HAP-1 (cell line): ENCODE data around the gene HLA-DRB1.
"Not testable (repeated sequence)": the region's sequence is repeated elsewhere in the genome, so short reads cannot be mapped to it uniquely, and the experiment has no call there.

Experiments used
- DNase-seq, 2 experiments: peaks; one replicate each; pipeline ENCODE4 v3.0.0-alpha.2; 2016 to 2020; ENCODE audit warnings: low spot score in 2 of 2
- H3K27me3 ChIP-seq: fragments of 250-450 bp; sonication (Bioruptor Pico); 2 replicates; pipeline ENCODE4 v1.5.1; 2020; ENCODE audit warnings: low read depth, mild to moderate bottlenecking, moderate library complexity
- H3K36me3 ChIP-seq: fragments of 250-450 bp; sonication (Bioruptor Pico); replicated peaks from 2 replicates; pipeline ENCODE4 v1.5.1; 2020; ENCODE audit warnings: mild to moderate bottlenecking
- H3K4me1 ChIP-seq: fragments of 250-450 bp; sonication (Bioruptor Pico); 2 replicates; pipeline ENCODE4 v1.5.1; 2020; ENCODE audit warnings: mild to moderate bottlenecking
- H3K4me3 ChIP-seq: fragments of 250-450 bp; sonication (Bioruptor Pico); 2 replicates; pipeline ENCODE4 v1.5.1; 2020; ENCODE audit warnings: mild to moderate bottlenecking, moderate library complexity
- H3K9me3 ChIP-seq: fragments of 250-450 bp; sonication (Bioruptor Pico); 2 replicates; pipeline ENCODE4 v1.5.1; 2020; ENCODE audit warnings: mild to moderate bottlenecking, moderate library complexity
- in situ Hi-C: fragments of 300-500 bp; cut with MboI; formaldehyde crosslinking; loops from 3 replicates; pipeline ENCODE4 v1.14.3; 2020; ENCODE audit warnings: low sequenced_read_pairs, inconsistent platforms, mixed read lengths

Gene HLA-DRB1

DNA sequence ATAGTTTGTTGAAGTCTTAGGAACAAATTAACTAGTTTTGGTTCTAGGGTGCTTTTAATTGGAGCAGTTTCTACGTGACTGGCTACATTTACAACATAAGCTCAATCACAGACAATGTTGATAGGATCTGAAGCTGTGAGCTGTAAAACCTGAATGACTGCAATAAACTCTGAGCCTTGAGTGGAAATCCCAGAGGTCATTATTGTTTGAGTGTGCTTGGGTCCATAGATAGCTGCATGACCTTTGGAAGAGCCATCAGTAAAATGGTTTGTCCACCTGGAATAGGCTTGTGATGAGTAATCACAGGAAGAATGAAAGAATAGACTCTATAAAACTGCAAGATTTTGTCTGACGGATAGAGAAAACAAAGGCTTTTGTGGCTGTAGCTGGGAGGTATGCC, 26.7 kb downstream of the HLA-DRB1 start:
- in situ Hi-C loops = no loop called here
- H3K27me3 ChIP-seq = no peaks in the 10 kb centered on the region
- H3K36me3 ChIP-seq = no peaks in the 10 kb centered on the region
- no peaks in the 10 kb centered on the region for H3K4me1 ChIP-seq
- no peak for DNase-seq
- H3K4me3 ChIP-seq = no peak overlapping the region
- no peaks in the 10 kb centered on the region for H3K9me3 ChIP-seq

DNA sequence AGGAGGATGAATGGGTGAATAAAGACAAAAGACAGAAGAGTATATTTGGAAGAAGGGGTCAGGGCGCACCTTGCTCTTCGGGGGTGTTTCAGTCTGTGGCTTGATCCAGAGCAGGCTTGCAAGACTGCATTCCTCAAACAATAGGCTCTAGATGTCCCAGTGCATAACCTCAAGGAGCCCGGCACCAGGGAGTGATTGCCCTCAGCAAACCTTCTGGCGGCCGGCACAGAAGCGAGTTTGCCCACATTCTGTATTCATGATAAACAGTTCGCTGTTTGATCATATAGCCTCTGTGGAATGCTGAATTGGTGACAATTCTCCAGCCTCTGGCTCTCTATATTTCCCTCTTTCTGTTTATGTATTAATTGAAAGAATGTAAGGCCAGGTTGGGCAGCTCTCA, 29.9 kb downstream of the HLA-DRB1 start:
- in situ Hi-C loops = no loop called here

DNA sequence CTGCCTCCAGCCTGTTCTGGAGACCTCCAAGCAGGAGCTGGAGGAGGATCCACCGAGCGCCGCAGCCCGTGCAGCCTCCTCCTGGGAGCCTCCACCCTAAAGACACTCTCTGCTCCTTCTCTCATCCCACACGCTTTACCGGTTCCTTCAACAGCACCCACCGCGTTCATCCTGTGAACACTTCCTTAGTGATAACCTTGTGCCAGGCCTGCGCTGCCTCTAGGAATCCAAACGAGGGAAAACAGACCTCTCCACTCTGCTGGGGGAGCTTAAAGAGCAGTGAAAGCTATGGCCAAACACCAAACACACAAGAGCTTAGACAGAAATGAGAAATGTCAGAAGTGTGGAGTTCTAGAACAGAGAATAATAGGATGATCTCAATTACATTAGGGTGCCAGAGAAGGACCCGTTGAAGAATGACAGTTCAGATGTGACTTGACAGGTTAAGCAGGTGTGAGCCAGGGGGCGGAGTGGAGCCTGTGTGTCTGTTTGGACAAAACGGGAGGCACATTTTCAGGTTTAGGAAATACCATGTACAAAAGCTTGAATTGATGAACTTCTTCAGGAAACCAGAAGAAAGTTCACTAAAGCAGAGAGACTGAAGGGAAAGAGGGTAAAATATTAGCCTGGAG, 31.1 kb downstream of the HLA-DRB1 start:
- Histone ChIP-seq H3K36me3 (no peaks in the 10 kb centered on the region), H3K4me3 (no peak overlapping the region), H3K4me1 (no peaks in the 10 kb centered on the region), H3K27me3 (no peaks in the 10 kb centered on the region), H3K9me3 (no peaks in the 10 kb centered on the region)
- in situ Hi-C loops = no loop called here
- no peak for DNase-seq

More for the DNA sequence above, 29.9 kb downstream of the HLA-DRB1 start:
- no peaks in the 10 kb centered on the region for H3K36me3 ChIP-seq
- DNase-seq = no peak
- H3K4me3 ChIP-seq = no peak overlapping the region
- no peaks in the 10 kb centered on the region for H3K9me3 ChIP-seq
- H3K27me3 ChIP-seq = no peaks in the 10 kb centered on the region
- no peaks in the 10 kb centered on the region for H3K4me1 ChIP-seq

DNA sequence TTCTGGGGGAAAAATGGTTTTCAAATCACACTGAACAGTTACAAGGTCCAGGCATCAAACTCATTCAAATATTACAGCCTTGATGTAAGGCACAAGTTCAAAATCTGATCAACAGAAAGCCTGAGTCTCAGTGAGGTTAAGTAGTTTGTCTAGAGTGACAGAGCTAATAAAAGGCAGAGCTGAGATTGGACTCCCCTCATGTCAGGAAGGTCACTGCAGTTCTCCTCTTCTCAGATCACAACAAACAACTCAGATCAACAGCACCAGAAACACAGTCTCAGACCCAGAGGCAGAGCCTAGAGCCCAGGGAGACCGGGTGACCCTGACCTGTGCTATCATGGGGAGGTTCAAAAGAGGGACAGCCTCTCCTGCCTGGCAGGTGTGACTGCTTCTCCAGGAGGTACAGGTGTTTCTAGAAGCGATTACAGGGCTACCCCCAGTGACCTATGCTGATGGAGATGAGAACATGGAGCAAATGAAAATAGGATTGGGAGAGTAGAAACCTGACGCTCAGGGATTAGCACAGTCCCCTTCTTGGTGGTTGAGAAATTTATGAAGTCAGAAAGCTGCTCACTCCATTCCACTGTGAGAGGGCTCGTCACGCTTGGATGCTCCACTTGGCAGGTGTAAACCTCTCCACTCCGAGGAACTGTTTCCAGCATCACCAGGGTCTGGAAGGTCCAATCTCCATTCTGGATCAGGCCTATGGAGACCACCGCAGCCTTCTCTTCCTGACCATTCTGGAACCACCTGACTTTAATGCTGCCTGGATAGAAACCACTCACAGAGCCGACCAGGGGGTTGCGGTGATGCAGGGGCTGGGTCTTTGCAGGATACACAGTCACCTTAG, 35.3 kb downstream of the HLA-DRB1 start:
- in situ Hi-C loops = no loop called here
- Histone ChIP-seq H3K27me3 (no peaks in the 10 kb centered on the region), H3K36me3 (no peaks in the 10 kb centered on the region), H3K4me3 (no peak overlapping the region), H3K4me1 (no peaks in the 10 kb centered on the region), H3K9me3 (no peaks in the 10 kb centered on the region)
- no peak for DNase-seq

DNA sequence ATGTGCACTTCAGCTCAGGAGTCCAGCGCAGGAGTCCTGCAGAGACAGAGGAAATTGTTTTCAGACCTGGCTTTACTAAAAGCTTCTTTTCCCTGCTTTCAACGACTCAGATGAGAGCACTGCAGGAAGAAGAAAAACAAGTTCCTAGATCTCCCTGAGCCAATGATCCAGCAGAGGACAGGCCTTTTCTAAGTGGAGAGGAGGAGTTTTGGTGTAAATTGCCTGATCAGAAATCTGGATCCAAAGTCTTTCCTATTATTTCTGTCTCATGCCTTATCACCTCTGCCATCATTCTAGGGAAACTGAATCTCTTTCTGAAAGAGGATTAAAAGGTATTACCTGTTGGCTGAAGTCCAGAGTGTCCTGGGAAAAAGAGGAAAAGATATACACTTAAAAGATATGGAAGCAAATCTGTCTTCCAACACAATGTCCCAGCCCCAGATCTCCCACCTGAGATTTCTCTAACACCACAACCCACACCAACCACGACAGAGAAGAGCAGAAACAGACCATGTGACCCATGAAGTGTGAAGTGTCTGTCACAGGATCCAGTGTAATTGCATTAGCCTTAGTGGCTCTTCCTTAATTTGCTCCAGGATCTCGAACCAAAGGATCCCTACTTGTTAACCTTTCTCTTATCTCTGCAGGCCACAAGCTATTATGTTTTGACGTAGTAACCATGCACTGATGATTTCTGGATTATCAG, 36.5 kb downstream of the HLA-DRB1 start:
- Histone ChIP-seq H3K9me3 (no peaks in the 10 kb centered on the region), H3K4me1 (no peaks in the 10 kb centered on the region), H3K4me3 (no peak overlapping the region), H3K27me3 (no peaks in the 10 kb centered on the region), H3K36me3 (no peaks in the 10 kb centered on the region)
- no peak for DNase-seq
- in situ Hi-C loops = no loop called here

DNA sequence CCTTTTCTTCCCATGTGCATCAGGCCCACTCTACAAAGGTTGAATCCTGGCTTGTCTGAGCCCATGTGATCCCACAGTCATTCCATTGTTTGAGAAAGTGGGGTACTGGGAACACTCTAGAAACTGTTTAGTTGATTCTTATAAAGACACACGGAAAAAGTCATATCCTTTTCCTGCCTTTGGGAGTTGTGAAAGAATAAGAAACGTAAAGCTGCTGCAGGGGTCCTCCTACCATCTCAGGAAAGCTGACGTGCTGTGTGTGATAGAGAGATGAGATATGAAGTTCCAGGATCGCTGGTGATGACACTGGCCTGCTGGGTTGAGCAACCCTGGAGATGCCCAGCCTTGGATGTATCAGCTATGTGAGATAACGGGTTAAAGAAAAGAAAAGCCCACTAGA, 38.2 kb downstream of the HLA-DRB1 start:
- Histone ChIP-seq H3K4me1 (no peaks in the 10 kb centered on the region), H3K9me3 (no peaks in the 10 kb centered on the region), H3K36me3 (no peaks in the 10 kb centered on the region), H3K4me3 (no peak overlapping the region), H3K27me3 (no peaks in the 10 kb centered on the region)
- in situ Hi-C loops = no loop called here
- no peak for DNase-seq

DNA sequence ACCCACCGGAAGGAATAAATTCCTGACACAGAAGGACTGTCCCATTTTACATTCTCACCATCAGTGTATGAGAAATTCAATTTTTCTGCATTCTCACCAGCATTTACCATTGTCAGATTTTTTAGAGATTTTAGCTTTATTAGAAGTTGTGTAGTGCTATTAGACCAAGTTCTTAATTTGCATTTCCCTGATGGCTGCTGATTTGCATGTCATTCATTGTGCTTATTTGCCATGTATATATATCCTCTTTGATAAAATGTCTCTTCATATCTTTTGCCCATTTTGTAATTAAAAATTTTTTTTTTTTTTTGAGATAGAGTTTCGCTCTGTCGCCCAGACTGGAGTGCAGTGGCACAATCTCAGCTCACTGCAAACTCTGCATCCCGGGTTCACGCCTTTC, 49.8 kb downstream of the HLA-DRB1 start:
- Histone ChIP-seq H3K36me3 (no peaks in the 10 kb centered on the region), H3K27me3 (no peaks in the 10 kb centered on the region), H3K9me3 (no peaks in the 10 kb centered on the region), H3K4me1 (no peaks in the 10 kb centered on the region), H3K4me3 (no peak overlapping the region)
- in situ Hi-C loops = no loop called here
- no peak for DNase-seq

DNA sequence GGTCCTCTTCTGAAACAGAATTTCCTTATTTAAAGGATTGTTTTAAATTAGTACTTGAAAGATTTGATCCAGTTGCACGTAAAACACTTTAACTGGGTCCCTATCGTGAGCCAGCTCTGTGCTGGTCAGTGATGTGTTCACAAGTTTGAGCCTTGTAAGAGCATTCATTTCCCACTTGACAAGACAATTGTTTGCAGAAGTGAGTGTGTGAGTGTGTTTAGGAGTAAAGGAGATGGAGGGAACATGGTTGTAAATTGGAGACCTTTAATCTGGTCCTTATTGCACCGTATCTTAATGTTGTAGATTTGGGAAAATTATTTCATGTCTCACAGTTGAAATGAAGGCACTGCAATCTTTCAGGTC, 59.2 kb downstream of the HLA-DRB1 start:
- H3K36me3 ChIP-seq, in situ Hi-C loops, H3K4me1 ChIP-seq, DNase-seq, H3K27me3 ChIP-seq, H3K9me3 ChIP-seq, H3K4me3 ChIP-seq: not testable (repeated sequence)

DNA sequence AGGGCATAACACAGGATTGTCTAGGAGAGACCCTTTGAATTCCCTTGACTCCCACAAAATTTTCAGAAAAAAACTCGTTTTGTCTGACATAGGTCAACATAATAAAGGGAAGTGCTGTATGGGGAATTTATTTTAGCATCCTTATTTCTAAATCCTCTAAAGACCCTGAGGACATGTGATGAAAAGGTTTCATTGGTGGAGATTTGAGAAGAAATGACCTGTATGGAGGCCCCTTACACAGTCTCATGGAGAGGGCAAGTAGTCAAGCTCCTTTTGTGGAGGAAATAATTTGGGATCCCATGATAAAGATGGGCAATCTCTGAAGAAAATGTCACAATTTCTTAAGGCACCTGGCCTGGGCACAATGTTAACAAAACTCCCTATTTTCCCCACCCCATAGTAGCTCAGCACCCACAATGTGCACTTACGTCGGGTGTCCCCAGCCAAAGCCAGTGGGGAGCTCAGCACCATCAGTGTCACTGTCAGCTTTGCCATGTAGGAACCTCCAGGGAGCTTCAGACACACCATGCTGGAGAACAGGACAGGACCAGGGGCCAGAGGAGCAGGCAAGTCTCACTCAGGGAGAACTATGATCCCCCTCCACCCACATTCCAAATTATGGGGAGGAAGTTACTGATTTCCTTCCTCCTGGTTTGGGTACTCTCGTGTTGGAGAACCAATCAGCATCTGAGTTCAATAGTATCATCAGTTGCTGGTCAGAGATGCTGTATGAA, 59.8 kb downstream of the HLA-DRB1 start, which contains the start of gene HLA-DRB5:
Gene HLA-DRB5 (minus strand): TSS at position 591 of the 734 bp plus-strand sequence. CDS start 63 bp downstream, at position 528.
- no peaks in the 10 kb centered on the region for H3K4me1 ChIP-seq
- no peaks in the 10 kb centered on the region for H3K27me3 ChIP-seq
- H3K9me3 ChIP-seq = no peaks in the 10 kb centered on the region
- no peak for DNase-seq
- in situ Hi-C loops = loop anchor here (5.0 kb wide), 1 partner anchor 57 kb away; the partner anchor contains the start of gene HLA-DRB1
- no peaks in the 10 kb centered on the region for H3K36me3 ChIP-seq
- H3K4me3 ChIP-seq = no peak within 1 kb of the TSS
